Endothelial cell of umbilical vein (primary cell): ENCODE data around the gene NMT1. TPM values are rescaled to one million over a fixed set of nuclear protein-coding genes. Genes with fewer than 3 reads are reported as not detected.

Source experiments
- BruUV-seq: library from RNA; stranded (reverse); fragments of 400-500 nt; replicated peaks from 2 replicates; lab custom pipeline; 2021; lab: Mats Ljungman, UMichigan
- CTCF ChIA-PET: fragments of 300-600, 350-600 bp; sonication (Branson Sonifier 250); formaldehyde crosslinking; loops from one replicate; lab custom pipeline; 2021; ENCODE audit warnings: antibody characterized with exemption, inconsistent platforms; lab: Charles Lee
- POLR2A ChIA-PET: fragments of 300-600, 350-600 bp; sonication (Branson Sonifier 250); formaldehyde crosslinking; loops from one replicate; lab custom pipeline; 2021; ENCODE audit warnings: antibody characterized with exemption, inconsistent platforms; lab: Charles Lee
- DNase-seq: peaks from one replicate; pipeline ENCODE4 v3.0.0-alpha.2; 2011; ENCODE audit warnings: low read depth, low spot score
- FAIRE-seq: peaks from 2 replicates; lab custom pipeline; 2011; peaks lifted over from hg19 to GRCh38; lab: Jason Lieb, UNC
- H2AFZ ChIP-seq: 2 replicates; pipeline ENCODE4 v1.6.0; 2012; ENCODE audit warnings: low read depth, low read length, control low read depth, inconsistent platforms
- H3K27ac ChIP-seq: 2 replicates; pipeline ENCODE4 v1.5.1; 2011; ENCODE audit warnings: low read depth, mild to moderate bottlenecking, control low read depth, low read length, moderate library complexity; ENCODE audit not compliant: insufficient read depth
- H3K27me3 ChIP-seq, 2 experiments: 2 replicates each; pipeline versions ENCODE4 v1.6.0 to v1.6.1; 2011; ENCODE audit warnings: low read length in 2 of 2, mixed read lengths in 1 of 2; ENCODE audit not compliant: control insufficient read depth in 2 of 2, insufficient read depth in 2 of 2
- H3K36me3 ChIP-seq, 2 experiments: 2 replicates in 1 of 2; 3 replicates in 1 of 2; pipeline ENCODE4 v1.5.1; 2011; ENCODE audit warnings: low read length in 2 of 2, mild to moderate bottlenecking in 1 of 2, moderate library complexity in 1 of 2; ENCODE audit not compliant: control insufficient read depth in 2 of 2, insufficient read depth in 2 of 2; ENCODE audit errors: extremely low read depth in 1 of 2
- H3K4me1 ChIP-seq: 3 replicates; pipeline ENCODE4 v1.5.1; 2011; ENCODE audit warnings: mild to moderate bottlenecking, low read length; ENCODE audit not compliant: control insufficient read depth, insufficient read depth; ENCODE audit errors: extremely low read depth
- H3K4me2 ChIP-seq: 2 replicates; pipeline ENCODE4 v1.6.1; 2011; ENCODE audit warnings: low read length, control low read depth, mixed read lengths; ENCODE audit not compliant: insufficient read depth
- H3K4me3 ChIP-seq, 3 experiments: fragments of 200-600 bp in 1 of 3; sonication (generic), shearing (Covaris generic) in 1 of 3; replicated peaks in 1 of 3; 2 replicates each; pipeline ENCODE4 v1.5.1; 2011 to 2016; ENCODE audit warnings: control low read depth in 3 of 3, low read length in 3 of 3, mild to moderate bottlenecking in 2 of 3, inconsistent platforms in 1 of 3, low read depth in 1 of 3, moderate library complexity in 1 of 3; ENCODE audit not compliant: insufficient read depth in 1 of 3
- H3K79me2 ChIP-seq: 2 replicates; pipeline ENCODE4 v1.6.0; 2012; ENCODE audit warnings: low read length, inconsistent platforms; ENCODE audit not compliant: control insufficient read depth, insufficient read depth
- H3K9ac ChIP-seq: replicated peaks from 2 replicates; pipeline ENCODE3; 2011; ENCODE audit warnings: low read length, control low read depth; ENCODE audit not compliant: insufficient read depth; ENCODE audit errors: extremely low read depth
- H3K9me1 ChIP-seq: replicated peaks from 3 replicates; pipeline ENCODE4 v1.6.0; 2011; ENCODE audit warnings: mild to moderate bottlenecking, low read length; ENCODE audit not compliant: control insufficient read depth, insufficient read depth; ENCODE audit errors: extremely low read depth
- H3K9me3 ChIP-seq: replicated peaks from 2 replicates; pipeline ENCODE4 v1.5.1; 2012; ENCODE audit warnings: low read length, inconsistent platforms; ENCODE audit not compliant: control insufficient read depth, insufficient read depth
- H4K20me1 ChIP-seq: replicated peaks from 2 replicates; pipeline ENCODE3; 2011; ENCODE audit warnings: mild to moderate bottlenecking, low read length; ENCODE audit not compliant: control insufficient read depth, insufficient read depth; ENCODE audit errors: extremely low read depth
- EZH2 ChIP-seq: IDR thresholded peaks from 2 replicates; pipeline ENCODE4 v1.6.1; 2012; ENCODE audit warnings: borderline replicate concordance, low read depth, mild to moderate bottlenecking, moderate library complexity, low read length, inconsistent platforms; ENCODE audit not compliant: severe bottlenecking
- FOS ChIP-seq: IDR thresholded peaks from 2 replicates; pipeline ENCODE4 v1.6.1; 2011; ENCODE audit warnings: mild to moderate bottlenecking, low read length, moderate library complexity, borderline replicate concordance; ENCODE audit not compliant: insufficient read depth
- GATA2 ChIP-seq: IDR thresholded peaks from 2 replicates; pipeline ENCODE4 v1.7.0; 2011; ENCODE audit warnings: low read depth, mild to moderate bottlenecking, moderate library complexity, mixed read lengths, low read length; ENCODE audit not compliant: insufficient read length, insufficient read depth
- JUN ChIP-seq: IDR thresholded peaks from 2 replicates; pipeline ENCODE4 v1.6.1; 2011; ENCODE audit warnings: borderline replicate concordance, low read depth; ENCODE audit not compliant: insufficient read length, insufficient read depth
- MYC ChIP-seq: IDR thresholded peaks from one replicate; pipeline ENCODE4 v1.6.1; 2011; ENCODE audit warnings: mild to moderate bottlenecking, low read depth, low read length
- POLR2A ChIP-seq: IDR thresholded peaks from 2 replicates; pipeline ENCODE4 v1.6.1; 2012; ENCODE audit warnings: low read depth, mild to moderate bottlenecking, control low read depth, low read length
- POLR2AphosphoS5 ChIP-seq: IDR thresholded peaks from 2 replicates; pipeline ENCODE4 v1.6.1; 2012; ENCODE audit warnings: low read depth, mild to moderate bottlenecking, control low read depth, low read length, moderate library complexity; ENCODE audit not compliant: insufficient read depth
- dilution Hi-C: fragments of 300-500 bp; cut with MboI; formaldehyde crosslinking; loops from one replicate; pipeline ENCODE4 v1.15.0; 2019; ENCODE audit warnings: low sequenced_read_pairs; ENCODE audit not compliant: extremely low pct_ligation_motif_present
- intact Hi-C: fragments of 100-400 bp; cut with micrococcal nuclease; formaldehyde crosslinking; loops from one replicate; pipeline ENCODE4 v1.10.0; 2022
- polyA plus RNA-seq, 4 experiments: library from polyadenylated mRNA; depleted of rRNA in 3 of 4; stranded (reverse) in 3 of 4; unstranded in 1 of 4; fragments of >200 nt; gene quantifications; 2 replicates each; pipeline versions ENCODE4 v1.2.1 to v1.2.3, GENCODE V29; 2011 to 2012; ENCODE audit warnings: missing spikeins in 1 of 4
- total RNA-seq: library from RNA; stranded (reverse); gene quantifications from 2 replicates; pipeline ENCODE4 v1.2.3, GENCODE V29; 2021
- TF ChIP-seq, protein P1 (sequence below): IDR thresholded peaks from 2 replicates; pipeline ENCODE4 v1.6.1; 2011; ENCODE audit not compliant: insufficient read depth, insufficient read length
- TF ChIP-seq, protein P2 (sequence below), 2 donors: IDR thresholded peaks; 1 replicate in 1 of 2; 2 replicates in 1 of 2; pipeline ENCODE4 v1.5.1; 2011; ENCODE audit warnings: low read length in 2 of 2, mild to moderate bottlenecking in 2 of 2, moderate library complexity in 2 of 2, control low read depth in 1 of 2, inconsistent platforms in 1 of 2, low read depth in 1 of 2; ENCODE audit not compliant: insufficient read depth in 1 of 2; ENCODE audit errors: extremely low read depth in 1 of 2

The NMT1 gene
- total and polyA plus RNA-seq, 2 donors (not counting 3 experiments of a cell fraction or from before 2014, with no cell fraction given), result 37.6 to 135 TPM

DNA sequence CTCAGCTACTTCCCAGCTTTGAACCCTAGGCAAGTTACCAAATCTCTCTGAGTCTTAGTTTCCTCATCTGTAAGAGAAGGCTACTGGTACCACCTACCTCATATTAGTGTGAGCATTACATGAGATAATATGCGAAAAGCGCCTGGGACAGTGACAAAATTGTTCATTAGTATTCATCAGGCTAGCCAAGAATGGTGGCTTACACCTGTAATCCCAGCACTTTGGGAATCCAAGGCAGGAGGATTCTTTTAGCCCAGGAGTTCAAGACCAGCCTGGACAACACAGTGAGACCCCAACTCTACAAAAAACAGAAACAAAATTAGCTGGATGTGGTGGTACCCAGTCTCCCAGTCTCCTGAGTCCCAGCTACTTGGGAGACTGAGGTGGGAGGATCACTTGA, 67.9 kb downstream of the NMT1 start:
- dilution Hi-C loops (no loop called here), intact Hi-C loops (no loop called here)
- H3K4me3 ChIP-seq, result no peak overlapping the region
- DNase-seq (no peak), FAIRE-seq (no peak)
- CTCF ChIA-PET, result interaction anchor here (7.2 kb wide), 1 partner anchor 20 kb away, joined by 61 read pairs; no protein-coding TSS in a partner anchor
- peaks cover 2% of the 10 kb centered on the region for H3K79me2 ChIP-seq
- H3K27me3 ChIP-seq, result no peaks in the 10 kb centered on the region
- no peaks in the 10 kb centered on the region for H3K36me3 ChIP-seq
- no peak overlapping the region for H3K9ac ChIP-seq
- no TSS peak for BruUV-seq
- no peak overlapping the region for H3K27ac ChIP-seq
- H3K4me1 ChIP-seq, result peaks cover 34% of the 10 kb centered on the region
- H3K9me3 ChIP-seq, result no peaks in the 10 kb centered on the region
- H4K20me1 ChIP-seq, result no peaks in the 10 kb centered on the region
- TF ChIP-seq JUN (no peak), GATA2 (no peak), FOS (no peak), EZH2 (no peak), POLR2AphosphoS5 (no peak)
- TF ChIP-seq, protein P1, sequence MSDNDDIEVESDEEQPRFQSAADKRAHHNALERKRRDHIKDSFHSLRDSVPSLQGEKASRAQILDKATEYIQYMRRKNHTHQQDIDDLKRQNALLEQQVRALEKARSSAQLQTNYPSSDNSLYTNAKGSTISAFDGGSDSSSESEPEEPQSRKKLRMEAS, result no peak
- POLR2A ChIA-PET, result interaction anchor here (1.6 kb wide), 1 partner anchor 19 kb away, joined by 4 read pairs; the partner anchor contains the start of gene HEXIM1
- H3K9me1 ChIP-seq, result no peaks in the 10 kb centered on the region
- no peak overlapping the region for H3K4me2 ChIP-seq
- H2AFZ ChIP-seq, result no peak overlapping the region

DNA sequence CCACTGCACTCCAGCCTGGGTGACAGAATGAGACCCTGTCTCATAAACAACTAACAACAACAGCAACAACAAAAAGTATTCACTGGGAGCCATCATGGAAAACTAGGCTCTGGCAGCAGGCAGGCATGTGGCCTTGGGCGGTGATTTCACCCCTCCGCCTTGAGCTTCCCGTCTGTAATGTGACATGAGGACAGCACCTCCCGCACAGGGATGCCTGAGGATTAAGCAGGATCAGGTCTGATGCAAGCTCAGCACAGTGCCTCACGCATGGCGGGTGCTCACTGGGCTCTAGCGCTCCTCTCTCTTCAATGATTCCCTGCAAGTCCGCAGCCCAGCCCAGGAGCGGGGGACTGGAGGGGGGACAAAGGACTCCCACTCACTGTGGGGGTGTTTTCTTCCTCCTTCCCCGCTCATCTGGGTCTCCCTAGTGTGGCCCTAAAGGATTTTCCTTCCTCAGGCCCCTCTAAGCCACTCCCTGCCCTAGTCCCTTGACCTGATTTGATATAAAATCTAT, 68.4 kb downstream of the NMT1 start:
- Histone ChIP-seq H2AFZ (no peak overlapping the region), H4K20me1 (no peaks in the 10 kb centered on the region), H3K9ac (no peak overlapping the region), H3K9me3 (no peaks in the 10 kb centered on the region), H3K79me2 (peaks cover 2% of the 10 kb centered on the region), H3K4me1 (peaks cover 29% of the 10 kb centered on the region), H3K36me3 (no peaks in the 10 kb centered on the region), H3K4me2 (no peak overlapping the region), H3K27ac (no peak overlapping the region), H3K9me1 (no peaks in the 10 kb centered on the region), H3K27me3 (no peaks in the 10 kb centered on the region), H3K4me3 (no peak overlapping the region)
- no peak for TF ChIP-seq GATA2
- no peak for TF ChIP-seq POLR2AphosphoS5
- TF ChIP-seq, protein P1, result no peak
- TF ChIP-seq JUN, result no peak
- TF ChIP-seq EZH2, result no peak
- no peak for TF ChIP-seq FOS
- no peak for TF ChIP-seq POLR2A
- TF ChIP-seq, protein P2, sequence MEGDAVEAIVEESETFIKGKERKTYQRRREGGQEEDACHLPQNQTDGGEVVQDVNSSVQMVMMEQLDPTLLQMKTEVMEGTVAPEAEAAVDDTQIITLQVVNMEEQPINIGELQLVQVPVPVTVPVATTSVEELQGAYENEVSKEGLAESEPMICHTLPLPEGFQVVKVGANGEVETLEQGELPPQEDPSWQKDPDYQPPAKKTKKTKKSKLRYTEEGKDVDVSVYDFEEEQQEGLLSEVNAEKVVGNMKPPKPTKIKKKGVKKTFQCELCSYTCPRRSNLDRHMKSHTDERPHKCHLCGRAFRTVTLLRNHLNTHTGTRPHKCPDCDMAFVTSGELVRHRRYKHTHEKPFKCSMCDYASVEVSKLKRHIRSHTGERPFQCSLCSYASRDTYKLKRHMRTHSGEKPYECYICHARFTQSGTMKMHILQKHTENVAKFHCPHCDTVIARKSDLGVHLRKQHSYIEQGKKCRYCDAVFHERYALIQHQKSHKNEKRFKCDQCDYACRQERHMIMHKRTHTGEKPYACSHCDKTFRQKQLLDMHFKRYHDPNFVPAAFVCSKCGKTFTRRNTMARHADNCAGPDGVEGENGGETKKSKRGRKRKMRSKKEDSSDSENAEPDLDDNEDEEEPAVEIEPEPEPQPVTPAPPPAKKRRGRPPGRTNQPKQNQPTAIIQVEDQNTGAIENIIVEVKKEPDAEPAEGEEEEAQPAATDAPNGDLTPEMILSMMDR (IDR thresholded peaks at IDR 0.05; ENCODE audit: extremely low read depth in 1 of 2, insufficient read depth in 1 of 2, low read depth in 1 of 2, low read length in 2 of 2), result no peak
- TF ChIP-seq MYC, result no peak
- POLR2A ChIA-PET, result interaction anchor here (1.6 kb wide), 1 partner anchor 19 kb away, joined by 4 read pairs; the partner anchor contains the start of gene HEXIM1
- dilution Hi-C loops, result no loop called here
- CTCF ChIA-PET, result interaction anchor here (1.9 to 7.2 kb wide), 2 partner anchors 21 to 209 kb away, joined by 10 to 61 read pairs; no protein-coding TSS in a partner anchor
- no TSS peak for BruUV-seq
- no peak for DNase-seq
- no peak for FAIRE-seq
- intact Hi-C loops, result no loop called here
